Panc1 (cell line): ENCODE results near the gene CISD3. TPM values are rescaled to one million over a fixed set of nuclear protein-coding genes. Genes with fewer than 3 reads are reported as not detected.

Source experiments
- ATAC-seq: fragments of 200-7000 bp; cut with Tn5 transposase; 2 replicates; pipeline ENCODE4 v1.9.1; 2020; ENCODE audit warnings: mild to moderate bottlenecking, moderate library complexity
- Bru-seq: library from RNA; stranded (reverse); fragments of 400-500 nt; gene quantifications from one replicate; lab custom pipeline; 2021; lab: Mats Ljungman, UMichigan
- BruChase-seq, 2 experiments: library from RNA; stranded (reverse); fragments of 400-500 nt; gene quantifications; one replicate each; lab custom pipeline; 2021; lab: Mats Ljungman, UMichigan
- BruUV-seq: library from RNA; stranded (reverse); fragments of 400-500 nt; replicated peaks from 2 replicates; lab custom pipeline; 2021; lab: Mats Ljungman, UMichigan
- CTCF ChIA-PET: fragments of 300-600 bp; sonication (Branson Sonifier 250); formaldehyde crosslinking; loops from one replicate; lab custom pipeline; 2022; ENCODE audit warnings: antibody characterized with exemption; lab: Charles Lee
- POLR2A ChIA-PET: fragments of 300-600 bp; sonication (Branson Sonifier 250); formaldehyde crosslinking; loops from one replicate; lab custom pipeline; 2022; ENCODE audit warnings: antibody characterized with exemption; lab: Charles Lee
- DNase-seq: peaks from one replicate; pipeline ENCODE4 v3.0.0-alpha.2; 2010; ENCODE audit warnings: low read depth, low spot score
- H3K27ac ChIP-seq: 2 replicates; pipeline ENCODE4 v1.5.1; 2011; ENCODE audit warnings: mild to moderate bottlenecking, low read length, inconsistent platforms
- H3K27me3 ChIP-seq: fragments of 200-500 bp; sonication (Bioruptor generic); 2 replicates; pipeline ENCODE4 v1.6.0; 2014; ENCODE audit warnings: low read length, inconsistent platforms; ENCODE audit not compliant: control insufficient read depth, insufficient read depth
- H3K36me3 ChIP-seq: fragments of 200-500 bp; sonication (Bioruptor generic); 2 replicates; pipeline ENCODE4 v1.5.1; 2014; ENCODE audit warnings: inconsistent platforms, mild to moderate bottlenecking, low read length, moderate library complexity; ENCODE audit not compliant: control insufficient read depth, insufficient read depth
- H3K4me1 ChIP-seq: 2 replicates; pipeline ENCODE4 v1.5.1; 2011; ENCODE audit warnings: inconsistent platforms, mild to moderate bottlenecking, low read length, moderate library complexity; ENCODE audit not compliant: control insufficient read depth, insufficient read depth
- H3K4me3 ChIP-seq, 2 experiments: 2 replicates each; pipeline ENCODE4 v1.5.1; 2011 to 2012; ENCODE audit warnings: low read depth in 2 of 2, low read length in 2 of 2, mild to moderate bottlenecking in 2 of 2, inconsistent platforms in 1 of 2, moderate library complexity in 1 of 2
- H3K9me3 ChIP-seq: fragments of 200-500 bp; sonication (Bioruptor generic); 2 replicates; pipeline ENCODE4 v1.5.1; 2014; ENCODE audit warnings: low read depth, mild to moderate bottlenecking, inconsistent platforms, low read length, moderate library complexity; ENCODE audit not compliant: control insufficient read depth, insufficient read depth
- POLR2AphosphoS5 ChIP-seq: IDR thresholded peaks from 2 replicates; pipeline ENCODE4 v1.6.1; 2012; ENCODE audit warnings: mild to moderate bottlenecking, low read depth, low read length, moderate library complexity
- SIN3A ChIP-seq: IDR thresholded peaks from 2 replicates; pipeline ENCODE4 v1.6.1; 2012; ENCODE audit warnings: low read depth, mild to moderate bottlenecking, low read length, moderate library complexity, borderline replicate concordance; ENCODE audit not compliant: insufficient read depth
- TCF7L2 ChIP-seq: IDR thresholded peaks from 2 replicates; pipeline ENCODE4 v1.6.1; 2011; ENCODE audit warnings: mild to moderate bottlenecking, low read depth, low read length, inconsistent platforms
- in situ Hi-C: cut with HindIII; loops from 2 replicates; pipeline ENCODE4 v1.10.0; 2016; ENCODE audit warnings: low sequenced_read_pairs, low pct_unique_long_range_greater_than_20kb
- intact Hi-C: fragments of 100-400 bp; cut with micrococcal nuclease; formaldehyde crosslinking; loops from one replicate; pipeline ENCODE4 v1.10.0; 2022; ENCODE audit not compliant: unreplicated experiment
- long read RNA-seq: library from polyadenylated mRNA; unstranded; transcript quantifications from one replicate; pipeline ENCODE4 v2.0.0, GENCODE V29; 2021; ENCODE audit not compliant: unreplicated experiment
- polyA plus RNA-seq: library from polyadenylated mRNA; unstranded; fragments of >200 nt; gene quantifications from one replicate; pipeline ENCODE4 v1.2.1, GENCODE V29; 2012; ENCODE audit warnings: missing spikeins; ENCODE audit not compliant: insufficient read length
- total RNA-seq: library from RNA; stranded (reverse); gene quantifications from one replicate; pipeline ENCODE4 v1.2.1, GENCODE V29; 2021; ENCODE audit not compliant: unreplicated experiment
- TF ChIP-seq, protein P1 (sequence below), 2 experiments: IDR thresholded peaks; 2 replicates each; pipeline ENCODE4 v1.6.1; 2011 to 2012; ENCODE audit warnings: low read depth in 2 of 2, control low read depth in 1 of 2, low read length in 1 of 2, mild to moderate bottlenecking in 1 of 2, moderate library complexity in 1 of 2; ENCODE audit not compliant: insufficient read depth in 1 of 2
- TF ChIP-seq, protein P2 (sequence below): fragments of 450-650 bp; IDR thresholded peaks from 2 replicates; pipeline ENCODE4 v1.5.1; 2017; ENCODE audit warnings: mild to moderate bottlenecking

The CISD3 gene, protein sequence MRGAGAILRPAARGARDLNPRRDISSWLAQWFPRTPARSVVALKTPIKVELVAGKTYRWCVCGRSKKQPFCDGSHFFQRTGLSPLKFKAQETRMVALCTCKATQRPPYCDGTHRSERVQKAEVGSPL
- 45.0 TPM for total RNA-seq
- polyA plus RNA-seq: 39.3 TPM
- percentile 60 among the genes with signal in this experiment for Bru-seq, nascent RNA
- BruChase-seq, experiment 1, labeled RNA remaining after a 2-hour chase: percentile 59 among the genes with signal in this experiment
- BruChase-seq, experiment 2, labeled RNA remaining after a 6-hour chase: percentile 66 among the genes with signal in this experiment
- long read RNA-seq, transcript CISD3-206 (3 exons, 2,326 nt): minor isoform, 13 of 46 reads
- long read RNA-seq, transcript CISD3-204 (4 exons, 2,074 nt): major isoform, 29 of 46 reads
- long read RNA-seq, partial matches to known transcripts: 2 of 46 reads
- long read RNA-seq, other reads (novel, unspliced or antisense): 2 of 46 reads

DNA sequence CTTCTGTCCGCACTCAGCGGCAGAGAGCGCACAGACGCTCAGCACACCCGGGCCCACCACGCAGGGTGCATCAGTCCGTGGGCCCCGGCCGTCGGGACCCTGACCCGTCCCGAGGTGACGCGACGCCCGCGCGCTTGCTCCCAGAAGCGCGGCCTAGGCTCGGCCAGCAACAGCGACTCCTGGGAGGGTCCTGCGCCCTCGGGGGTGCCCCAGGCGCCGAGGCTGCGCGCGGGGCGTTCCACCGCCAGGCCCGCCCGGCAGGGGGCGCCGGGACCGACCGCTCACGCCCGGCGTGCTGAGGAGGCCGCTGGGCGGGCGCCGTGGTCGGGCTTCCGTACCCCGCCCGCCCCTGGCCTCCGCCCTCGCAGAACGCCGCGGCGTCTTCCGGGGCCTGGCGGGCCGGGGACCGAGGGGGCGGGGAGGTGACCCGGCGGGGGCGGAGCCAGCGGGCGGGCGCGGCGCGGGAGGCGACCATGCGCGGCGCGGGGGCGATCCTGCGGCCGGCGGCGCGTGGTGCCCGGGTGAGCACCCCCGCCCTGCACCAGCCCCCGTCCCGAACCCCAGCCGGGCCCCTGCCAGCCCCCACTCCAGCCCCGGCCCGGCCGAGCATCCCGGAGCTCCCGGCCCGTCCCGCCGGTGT is at the start of gene CISD3:
CISD3 (plus strand) TSS at position 456 of the 640 bp plus-strand sequence; CDS start at position 474, 18 bp downstream.
- no peak for TF ChIP-seq TCF7L2
- TF ChIP-seq, protein P1, sequence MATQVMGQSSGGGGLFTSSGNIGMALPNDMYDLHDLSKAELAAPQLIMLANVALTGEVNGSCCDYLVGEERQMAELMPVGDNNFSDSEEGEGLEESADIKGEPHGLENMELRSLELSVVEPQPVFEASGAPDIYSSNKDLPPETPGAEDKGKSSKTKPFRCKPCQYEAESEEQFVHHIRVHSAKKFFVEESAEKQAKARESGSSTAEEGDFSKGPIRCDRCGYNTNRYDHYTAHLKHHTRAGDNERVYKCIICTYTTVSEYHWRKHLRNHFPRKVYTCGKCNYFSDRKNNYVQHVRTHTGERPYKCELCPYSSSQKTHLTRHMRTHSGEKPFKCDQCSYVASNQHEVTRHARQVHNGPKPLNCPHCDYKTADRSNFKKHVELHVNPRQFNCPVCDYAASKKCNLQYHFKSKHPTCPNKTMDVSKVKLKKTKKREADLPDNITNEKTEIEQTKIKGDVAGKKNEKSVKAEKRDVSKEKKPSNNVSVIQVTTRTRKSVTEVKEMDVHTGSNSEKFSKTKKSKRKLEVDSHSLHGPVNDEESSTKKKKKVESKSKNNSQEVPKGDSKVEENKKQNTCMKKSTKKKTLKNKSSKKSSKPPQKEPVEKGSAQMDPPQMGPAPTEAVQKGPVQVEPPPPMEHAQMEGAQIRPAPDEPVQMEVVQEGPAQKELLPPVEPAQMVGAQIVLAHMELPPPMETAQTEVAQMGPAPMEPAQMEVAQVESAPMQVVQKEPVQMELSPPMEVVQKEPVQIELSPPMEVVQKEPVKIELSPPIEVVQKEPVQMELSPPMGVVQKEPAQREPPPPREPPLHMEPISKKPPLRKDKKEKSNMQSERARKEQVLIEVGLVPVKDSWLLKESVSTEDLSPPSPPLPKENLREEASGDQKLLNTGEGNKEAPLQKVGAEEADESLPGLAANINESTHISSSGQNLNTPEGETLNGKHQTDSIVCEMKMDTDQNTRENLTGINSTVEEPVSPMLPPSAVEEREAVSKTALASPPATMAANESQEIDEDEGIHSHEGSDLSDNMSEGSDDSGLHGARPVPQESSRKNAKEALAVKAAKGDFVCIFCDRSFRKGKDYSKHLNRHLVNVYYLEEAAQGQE (IDR thresholded peaks at IDR 0.05; ENCODE audit: insufficient read depth in 1 of 2, low read depth in 2 of 2, low read length in 1 of 2): no peak
- TF ChIP-seq SIN3A: peak; percentile 61; the same call in 1 of the 2 replicates
- TF ChIP-seq, protein P2, sequence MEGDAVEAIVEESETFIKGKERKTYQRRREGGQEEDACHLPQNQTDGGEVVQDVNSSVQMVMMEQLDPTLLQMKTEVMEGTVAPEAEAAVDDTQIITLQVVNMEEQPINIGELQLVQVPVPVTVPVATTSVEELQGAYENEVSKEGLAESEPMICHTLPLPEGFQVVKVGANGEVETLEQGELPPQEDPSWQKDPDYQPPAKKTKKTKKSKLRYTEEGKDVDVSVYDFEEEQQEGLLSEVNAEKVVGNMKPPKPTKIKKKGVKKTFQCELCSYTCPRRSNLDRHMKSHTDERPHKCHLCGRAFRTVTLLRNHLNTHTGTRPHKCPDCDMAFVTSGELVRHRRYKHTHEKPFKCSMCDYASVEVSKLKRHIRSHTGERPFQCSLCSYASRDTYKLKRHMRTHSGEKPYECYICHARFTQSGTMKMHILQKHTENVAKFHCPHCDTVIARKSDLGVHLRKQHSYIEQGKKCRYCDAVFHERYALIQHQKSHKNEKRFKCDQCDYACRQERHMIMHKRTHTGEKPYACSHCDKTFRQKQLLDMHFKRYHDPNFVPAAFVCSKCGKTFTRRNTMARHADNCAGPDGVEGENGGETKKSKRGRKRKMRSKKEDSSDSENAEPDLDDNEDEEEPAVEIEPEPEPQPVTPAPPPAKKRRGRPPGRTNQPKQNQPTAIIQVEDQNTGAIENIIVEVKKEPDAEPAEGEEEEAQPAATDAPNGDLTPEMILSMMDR: peak; percentile 83
- TF ChIP-seq POLR2AphosphoS5: 0 out of 2 replicates have a peak, but pooled peaks have one; percentile 35
- Histone ChIP-seq H3K9me3 (no peaks in the 10 kb centered on the region), H3K4me3 (peak within 1 kb of the TSS; percentile 69 to 83), H3K36me3 (no peaks in the 10 kb centered on the region; the same call in 1 of the 2 replicates), H3K4me1 (peaks cover 32% of the 10 kb centered on the region), H3K27me3 (no peaks in the 10 kb centered on the region), H3K27ac (peak within 1 kb of the TSS; percentile 90)
- no TSS peak for BruUV-seq
- in situ Hi-C loops (no loop called here), intact Hi-C loops (loop anchor here (5.0 kb wide), 1 partner anchor 53 kb away; no protein-coding TSS in a partner anchor)
- DNase-seq: no peak
- POLR2A ChIA-PET: no interaction called here
- ATAC-seq: peak; percentile 93
- CTCF ChIA-PET: interaction anchor here (1.0 kb wide), 1 partner anchor 67 kb away, joined by 4 read pairs; no protein-coding TSS in a partner anchor

DNA sequence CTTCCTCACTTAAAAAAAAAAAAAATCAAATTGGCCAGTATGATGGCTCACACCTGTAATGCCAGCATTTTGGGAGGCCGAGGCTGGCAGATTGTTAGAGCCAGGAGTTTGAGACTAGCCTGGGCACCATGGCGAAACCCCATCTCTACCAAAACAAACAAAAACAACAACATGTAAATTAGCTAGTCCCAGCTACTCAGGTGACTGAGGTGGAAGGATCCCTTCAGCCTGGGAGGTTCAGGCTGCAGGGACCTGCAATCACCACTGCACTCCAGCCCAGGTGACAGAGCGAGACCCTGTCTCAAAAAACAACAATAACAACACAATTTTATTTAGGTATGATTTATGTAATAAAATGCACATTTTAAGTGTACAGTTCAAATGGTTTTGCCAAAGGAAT is 49.0 kb upstream of the CISD3 start:
- no peaks in the 10 kb centered on the region; the same call in 1 of the 2 replicates for H3K4me1 ChIP-seq
- ChIA-PET POLR2A (no interaction called here), CTCF (no interaction called here)
- H3K27me3 ChIP-seq: no peaks in the 10 kb centered on the region
- in situ Hi-C loops (no loop called here), intact Hi-C loops (no loop called here)
- ATAC-seq: no peak
- DNase-seq: no peak
- H3K36me3 ChIP-seq: no peaks in the 10 kb centered on the region
- BruUV-seq: no TSS peak
- TF ChIP-seq POLR2AphosphoS5 (no peak), SIN3A (no peak), TCF7L2 (no peak)
- TF ChIP-seq, protein P1 (IDR thresholded peaks at IDR 0.05; ENCODE audit: insufficient read depth in 1 of 2, low read depth in 2 of 2, low read length in 1 of 2): no peak
- TF ChIP-seq, protein P2: no peak
- H3K27ac ChIP-seq: no peak overlapping the region
- no peak overlapping the region for H3K4me3 ChIP-seq
- H3K9me3 ChIP-seq: no peaks in the 10 kb centered on the region
